ENCODE data around the gene AMIGO1.

The AMIGO1 gene

DNA sequence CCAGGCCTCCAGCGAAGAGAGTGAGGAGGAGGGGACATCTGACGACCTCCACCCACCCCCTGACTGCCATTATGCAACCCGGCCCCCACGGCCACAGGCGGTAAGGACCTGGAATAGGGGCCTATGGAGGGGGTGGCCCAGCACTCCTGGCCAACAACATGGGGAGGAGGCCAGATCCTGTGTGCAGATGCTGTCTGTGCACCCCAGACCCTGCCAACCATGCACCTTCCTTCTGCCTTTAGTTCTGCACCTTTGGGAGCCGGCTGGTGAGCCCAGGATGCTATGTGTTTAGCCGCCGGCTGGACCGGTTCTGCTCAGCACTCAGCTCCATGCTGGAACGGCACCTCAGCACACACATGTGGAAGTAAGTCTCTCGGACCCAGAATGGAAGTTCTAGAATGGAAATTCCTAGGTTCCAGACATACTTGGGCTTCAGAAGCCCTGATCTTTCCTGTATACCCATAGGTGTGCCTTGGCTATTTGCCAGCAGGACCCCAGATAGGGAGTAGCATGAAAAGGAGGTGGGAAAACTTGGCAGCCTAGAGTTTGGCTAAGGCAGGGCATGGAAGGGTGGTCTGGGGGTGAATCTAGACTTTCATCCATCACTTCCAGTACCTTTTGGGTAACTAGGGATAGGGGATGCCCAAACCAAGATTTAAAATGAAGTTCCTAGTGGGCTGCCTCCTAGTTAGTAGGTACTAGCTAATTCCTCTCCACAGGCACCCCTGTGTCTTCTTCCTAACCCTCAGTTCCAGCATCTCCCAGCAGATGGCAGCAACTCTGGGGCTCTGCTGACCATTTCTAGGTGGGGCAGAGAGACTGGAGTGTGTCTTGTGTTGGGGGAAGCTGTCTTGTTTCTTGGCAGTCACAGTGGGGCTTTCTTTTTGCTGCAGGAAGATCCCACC lies 19.2 kb downstream of the AMIGO1 start:
- DNase-seq (ENCODE audit: low read depth), result peak; percentile 85
- Histone ChIP-seq H3K9me3 (ENCODE audit: control insufficient read depth, low read length) (no peaks in the 10 kb centered on the region), H3K27me3 (replicated peaks; ENCODE audit: control insufficient read depth, insufficient read depth, low read length) (no peaks in the 10 kb centered on the region), H3K36me3 (ENCODE audit: control insufficient read depth, insufficient read depth, low read length, severe bottlenecking) (peaks cover 60% of the 10 kb centered on the region), H3K9ac (ENCODE audit: low read length) (no peak overlapping the region), H3K4me1 (ENCODE audit: control insufficient read depth, insufficient read depth, low read length) (peaks cover 20% of the 10 kb centered on the region), H3K4me3 (ENCODE audit: low read length) (no peak overlapping the region)

DNA sequence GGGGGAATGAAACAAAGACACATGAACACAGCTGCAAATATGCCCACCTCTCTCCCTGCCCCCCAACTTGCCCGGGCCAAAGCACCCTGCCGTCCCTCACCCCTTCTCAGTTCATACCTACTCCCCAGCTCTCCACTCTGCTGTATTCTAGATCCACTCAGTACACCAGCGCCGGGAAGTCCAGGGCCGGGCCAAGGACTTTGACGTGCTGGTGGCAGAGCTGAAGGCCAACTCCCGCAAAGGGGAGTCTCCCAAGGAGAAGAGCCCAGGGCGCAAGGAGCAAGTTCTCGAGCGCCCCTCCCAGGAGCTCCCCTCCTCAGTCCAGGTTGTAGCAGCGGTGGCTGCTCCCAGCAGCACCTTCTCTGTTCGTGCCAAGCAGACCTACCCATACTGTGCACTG lies 20.8 kb downstream of the AMIGO1 start:
- H3K36me3 ChIP-seq (ENCODE audit: control insufficient read depth, insufficient read depth, low read length, severe bottlenecking), result peaks cover 60% of the 10 kb centered on the region

DNA sequence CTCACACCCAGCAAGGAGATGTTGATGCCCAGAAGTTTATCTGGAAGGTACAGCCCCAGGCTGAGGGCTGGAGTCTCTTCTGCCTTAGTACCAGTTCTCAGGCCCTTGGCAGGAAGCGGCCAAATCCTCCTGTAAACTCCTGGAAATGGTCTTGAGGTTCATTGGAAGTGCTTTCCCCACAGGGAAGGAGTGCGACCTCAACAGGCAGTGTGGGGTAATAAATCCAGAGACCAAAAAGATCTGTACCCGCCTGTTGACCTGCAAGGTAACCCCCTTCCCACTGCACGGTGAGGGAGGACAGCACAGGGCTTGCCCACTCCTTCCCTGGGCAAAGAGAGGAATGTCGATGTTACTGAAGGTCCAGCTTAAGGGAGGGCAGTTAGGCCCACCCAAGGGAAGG lies 21.3 kb downstream of the AMIGO1 start:
- H3K9ac ChIP-seq (ENCODE audit: low read length), result no peak overlapping the region
- DNase-seq (ENCODE audit: low read depth), result no peak
- no peaks in the 10 kb centered on the region for H3K9me3 ChIP-seq (ENCODE audit: control insufficient read depth, low read length)
- no peaks in the 10 kb centered on the region for H3K27me3 ChIP-seq (replicated peaks; ENCODE audit: control insufficient read depth, insufficient read depth, low read length)
- no peak overlapping the region for H3K4me3 ChIP-seq (ENCODE audit: low read length)
- peaks cover 60% of the 10 kb centered on the region for H3K36me3 ChIP-seq (ENCODE audit: control insufficient read depth, insufficient read depth, low read length, severe bottlenecking)
- peaks cover 16% of the 10 kb centered on the region for H3K4me1 ChIP-seq (ENCODE audit: control insufficient read depth, insufficient read depth, low read length)

More for the DNA sequence above, 20.8 kb downstream of the AMIGO1 start:
- Histone ChIP-seq H3K9ac (ENCODE audit: low read length) (no peak overlapping the region), H3K4me3 (ENCODE audit: low read length) (no peak overlapping the region), H3K9me3 (ENCODE audit: control insufficient read depth, low read length) (no peaks in the 10 kb centered on the region), H3K27me3 (replicated peaks; ENCODE audit: control insufficient read depth, insufficient read depth, low read length) (no peaks in the 10 kb centered on the region), H3K4me1 (ENCODE audit: control insufficient read depth, insufficient read depth, low read length) (peaks cover 18% of the 10 kb centered on the region)
- no peak for DNase-seq (ENCODE audit: low read depth)

DNA sequence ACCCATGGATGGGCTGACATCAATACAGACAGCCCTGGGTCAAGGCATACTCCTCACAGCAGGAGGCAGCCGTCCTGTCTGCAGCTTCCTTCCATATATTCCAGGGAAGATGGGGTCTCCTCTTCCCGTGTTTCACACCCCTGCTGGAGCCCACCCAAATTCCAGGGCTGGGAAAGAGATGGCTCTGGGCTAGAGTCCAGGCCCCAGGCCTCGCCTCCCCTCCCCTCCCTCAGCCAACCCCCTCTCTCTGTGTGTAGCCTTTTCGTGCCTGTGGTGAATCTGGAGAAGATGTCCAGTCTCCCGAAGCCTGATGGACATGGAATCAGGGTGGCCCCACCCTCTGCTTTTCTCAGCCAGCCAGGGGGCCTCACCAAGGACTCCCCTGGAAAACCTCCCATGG lies 22.3 kb downstream of the AMIGO1 start:
- DNase-seq (ENCODE audit: low read depth), result no peak

DNA sequence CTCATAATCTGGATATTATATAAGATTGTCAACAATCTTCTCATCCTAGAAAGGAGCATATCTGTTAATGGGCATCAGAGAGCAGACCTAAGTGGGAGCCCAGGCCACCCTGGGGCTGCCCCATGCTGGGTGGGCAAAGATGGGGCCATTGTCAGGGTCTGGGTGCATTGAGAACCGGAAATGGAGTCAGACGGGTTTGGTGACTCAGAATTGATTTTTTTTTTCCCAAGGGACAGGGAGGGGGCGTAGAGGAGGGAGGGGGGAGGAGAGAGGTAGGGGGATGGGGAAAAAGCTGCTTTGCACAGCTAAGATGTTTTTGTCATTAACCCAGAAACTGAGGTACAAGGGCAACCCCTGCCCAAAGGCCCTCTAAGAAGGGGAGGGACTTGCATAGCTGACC lies 24.5 kb downstream of the AMIGO1 start:
- no peaks in the 10 kb centered on the region for H3K9me3 ChIP-seq (ENCODE audit: control insufficient read depth, low read length)
- H3K4me1 ChIP-seq (ENCODE audit: control insufficient read depth, insufficient read depth, low read length), result peaks cover 15% of the 10 kb centered on the region
- H3K27me3 ChIP-seq (replicated peaks; ENCODE audit: control insufficient read depth, insufficient read depth, low read length), result no peaks in the 10 kb centered on the region
- peak overlapping the region; percentile 82 for H3K4me3 ChIP-seq (ENCODE audit: low read length)
- no peak for DNase-seq (ENCODE audit: low read depth)
- peaks cover 55% of the 10 kb centered on the region for H3K36me3 ChIP-seq (ENCODE audit: control insufficient read depth, insufficient read depth, low read length, severe bottlenecking)
- peak overlapping the region; percentile 87 for H3K9ac ChIP-seq (ENCODE audit: low read length)

More for the DNA sequence above, 22.3 kb downstream of the AMIGO1 start:
- no peak overlapping the region for H3K4me3 ChIP-seq (ENCODE audit: low read length)
- H3K4me1 ChIP-seq (ENCODE audit: control insufficient read depth, insufficient read depth, low read length), result peaks cover 15% of the 10 kb centered on the region
- H3K36me3 ChIP-seq (ENCODE audit: control insufficient read depth, insufficient read depth, low read length, severe bottlenecking), result peaks cover 59% of the 10 kb centered on the region
- H3K9ac ChIP-seq (ENCODE audit: low read length), result no peak overlapping the region
- no peaks in the 10 kb centered on the region for H3K9me3 ChIP-seq (ENCODE audit: control insufficient read depth, low read length)
- H3K27me3 ChIP-seq (replicated peaks; ENCODE audit: control insufficient read depth, insufficient read depth, low read length), result no peaks in the 10 kb centered on the region

DNA sequence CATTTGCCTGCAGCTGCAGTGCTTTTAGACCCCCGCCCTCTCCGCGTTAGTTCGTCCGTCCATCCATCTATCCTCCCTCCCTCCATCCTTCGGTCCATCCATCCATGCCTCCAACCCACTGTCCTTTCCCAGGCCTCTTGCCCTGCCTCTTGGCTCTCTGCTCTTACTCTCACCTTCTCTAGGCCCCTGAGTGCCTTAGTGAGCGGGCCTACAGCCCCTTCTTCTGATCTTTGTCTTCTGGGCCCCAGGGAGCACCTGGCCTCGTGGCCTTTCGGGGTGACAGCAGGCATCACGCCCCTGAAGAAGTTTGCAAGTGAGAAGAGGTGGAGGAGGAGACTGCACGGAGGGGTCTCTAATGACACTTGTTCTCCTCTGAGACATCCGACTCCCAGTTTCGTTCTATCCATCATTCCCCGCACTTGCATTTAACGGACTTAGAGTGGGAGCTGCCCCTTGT lies 25.0 kb downstream of the AMIGO1 start:
- Histone ChIP-seq H3K36me3 (ENCODE audit: control insufficient read depth, insufficient read depth, low read length, severe bottlenecking) (peaks cover 55% of the 10 kb centered on the region), H3K4me3 (ENCODE audit: low read length) (peak overlapping the region; percentile 82), H3K9me3 (ENCODE audit: control insufficient read depth, low read length) (no peaks in the 10 kb centered on the region), H3K27me3 (replicated peaks; ENCODE audit: control insufficient read depth, insufficient read depth, low read length) (no peaks in the 10 kb centered on the region), H3K9ac (ENCODE audit: low read length) (peak overlapping the region; percentile 87), H3K4me1 (ENCODE audit: control insufficient read depth, insufficient read depth, low read length) (peaks cover 15% of the 10 kb centered on the region)
- DNase-seq (ENCODE audit: low read depth), result no peak

DNA sequence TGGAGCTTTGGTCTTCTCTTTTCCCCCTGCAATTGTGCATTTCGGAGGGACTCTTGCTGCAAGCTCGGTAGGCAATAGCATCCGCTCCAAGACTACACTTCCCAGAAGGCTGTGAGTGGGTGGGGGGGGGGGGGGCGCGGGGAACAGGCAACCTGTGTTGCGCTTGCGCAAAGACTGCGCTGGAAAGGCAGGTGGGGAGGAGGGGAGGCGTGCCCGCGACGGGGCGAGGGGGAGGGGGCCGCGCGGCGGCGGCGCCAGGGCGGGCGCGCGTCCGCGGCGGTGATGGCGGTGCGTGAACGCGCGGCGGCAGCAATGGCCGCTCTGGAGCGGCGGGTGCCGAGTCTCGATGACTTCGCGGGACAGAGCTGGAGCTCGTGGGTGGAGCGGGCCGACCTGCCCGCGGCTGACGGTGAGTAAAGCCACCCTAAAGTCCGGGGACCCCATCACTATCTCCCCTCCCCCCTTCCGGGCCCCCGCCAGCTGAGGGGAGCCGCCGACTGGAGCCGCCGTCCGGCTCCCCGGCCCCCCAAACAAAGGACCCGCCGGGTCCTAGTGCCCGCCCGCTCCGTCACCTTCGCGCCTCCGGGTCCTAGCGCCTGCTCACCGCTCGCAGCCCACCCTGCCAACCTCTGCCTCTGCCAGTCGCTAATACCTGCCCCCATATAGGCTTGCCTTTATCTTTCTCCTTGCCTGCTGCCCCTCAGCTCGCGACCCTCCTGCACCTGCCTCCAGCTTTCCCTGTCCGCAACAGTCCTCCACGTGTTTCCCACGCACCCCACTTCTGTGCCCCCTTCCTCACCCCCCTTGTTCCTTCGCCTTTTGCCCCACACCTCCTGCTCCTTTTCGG lies 25.6 kb downstream of the AMIGO1 start, which contains the start of gene ATXN7L2:
Gene ATXN7L2 (plus strand): TSS at position 234 of the 847 bp plus-strand sequence. CDS start 49 bp downstream, at position 283.
- peak; percentile 97 for DNase-seq (ENCODE audit: low read depth)

DNA sequence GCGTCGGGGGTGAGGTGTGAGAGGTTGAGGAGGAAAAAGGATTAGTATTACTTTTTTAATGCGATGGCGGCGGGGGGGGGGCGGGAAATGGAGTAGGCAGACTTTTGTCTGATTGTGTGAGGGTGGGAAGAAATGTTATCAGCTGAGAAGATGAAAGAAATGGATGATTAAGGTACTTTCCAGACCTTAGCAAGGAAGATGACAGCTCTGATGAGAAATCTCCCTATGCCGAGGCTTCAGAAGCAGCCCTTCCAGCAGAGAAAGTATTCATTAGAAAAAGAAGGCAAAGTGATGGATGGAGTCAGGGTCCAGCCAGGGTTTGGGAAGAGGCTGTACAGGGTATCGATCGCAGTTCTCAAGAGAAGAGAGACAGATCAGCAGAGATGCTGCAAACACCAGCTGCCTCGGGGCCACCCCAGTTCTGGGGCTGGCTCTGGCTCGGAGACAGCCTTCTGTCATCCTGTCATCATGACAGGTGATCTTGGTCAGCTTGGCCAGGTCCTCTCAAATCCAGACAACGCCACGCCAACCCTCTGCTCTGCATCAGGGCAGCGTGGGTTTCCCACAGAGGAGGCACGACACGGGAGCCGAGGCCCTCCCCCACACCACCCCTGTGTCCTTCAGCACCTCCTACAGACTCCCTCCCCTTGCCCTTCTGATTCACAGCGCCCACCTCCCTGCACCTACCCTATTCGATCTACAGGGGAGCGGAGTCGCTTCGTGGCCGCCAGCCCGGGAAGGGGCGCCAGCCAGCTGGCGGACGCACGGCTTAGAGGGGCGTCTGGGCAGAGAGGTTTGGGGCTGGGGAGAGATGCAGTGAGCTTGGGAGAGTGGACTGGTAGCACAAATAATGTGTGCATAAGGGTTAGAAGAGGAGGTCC lies 26.5 kb downstream of the AMIGO1 start:
- H3K9ac ChIP-seq (ENCODE audit: low read length), result peak overlapping the region; percentile 81
- H3K4me1 ChIP-seq (ENCODE audit: control insufficient read depth, insufficient read depth, low read length), result peaks cover 15% of the 10 kb centered on the region
- H3K36me3 ChIP-seq (ENCODE audit: control insufficient read depth, insufficient read depth, low read length, severe bottlenecking), result peaks cover 55% of the 10 kb centered on the region
- DNase-seq (ENCODE audit: low read depth), result no peak
- peak overlapping the region; percentile 85 for H3K4me3 ChIP-seq (ENCODE audit: low read length)
- H3K9me3 ChIP-seq (ENCODE audit: control insufficient read depth, low read length), result no peaks in the 10 kb centered on the region
- no peaks in the 10 kb centered on the region for H3K27me3 ChIP-seq (replicated peaks; ENCODE audit: control insufficient read depth, insufficient read depth, low read length)

More for the DNA sequence above, 25.6 kb downstream of the AMIGO1 start, which contains the start of gene ATXN7L2:
- H3K27me3 ChIP-seq (replicated peaks; ENCODE audit: control insufficient read depth, insufficient read depth, low read length), result no peaks in the 10 kb centered on the region
- H3K9me3 ChIP-seq (ENCODE audit: control insufficient read depth, low read length), result no peaks in the 10 kb centered on the region
- H3K4me1 ChIP-seq (ENCODE audit: control insufficient read depth, insufficient read depth, low read length), result peaks cover 15% of the 10 kb centered on the region
- H3K9ac ChIP-seq (ENCODE audit: low read length), result peak within 1 kb of the TSS; percentile 87
- peak within 1 kb of the TSS; percentile 85 for H3K4me3 ChIP-seq (ENCODE audit: low read length)
- H3K36me3 ChIP-seq (ENCODE audit: control insufficient read depth, insufficient read depth, low read length, severe bottlenecking), result peaks cover 55% of the 10 kb centered on the region

DNA sequence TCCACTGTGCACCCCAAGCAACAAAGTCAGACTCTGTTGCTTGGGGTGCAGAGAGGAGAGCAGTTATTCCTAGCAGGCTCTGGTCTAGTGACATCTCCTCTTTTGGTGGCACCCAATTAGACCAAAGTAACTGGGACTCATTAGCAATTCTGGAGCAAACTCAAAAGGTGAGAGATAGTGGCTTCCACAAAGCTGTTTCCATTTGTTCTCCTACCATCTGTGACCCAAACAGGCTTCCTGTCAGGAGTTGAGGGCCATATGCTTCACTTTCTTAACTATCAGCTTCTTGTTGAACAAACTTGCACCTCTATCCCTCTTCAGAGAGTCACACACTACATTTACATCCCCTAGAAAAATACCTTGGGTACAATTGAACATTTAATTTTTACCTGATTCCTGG lies 27.3 kb downstream of the AMIGO1 start:
- no peaks in the 10 kb centered on the region for H3K9me3 ChIP-seq (ENCODE audit: control insufficient read depth, low read length)
- no peak overlapping the region for H3K4me3 ChIP-seq (ENCODE audit: low read length)
- peaks cover 55% of the 10 kb centered on the region for H3K36me3 ChIP-seq (ENCODE audit: control insufficient read depth, insufficient read depth, low read length, severe bottlenecking)
- peaks cover 15% of the 10 kb centered on the region for H3K4me1 ChIP-seq (ENCODE audit: control insufficient read depth, insufficient read depth, low read length)
- no peak overlapping the region for H3K9ac ChIP-seq (ENCODE audit: low read length)
- no peak for DNase-seq (ENCODE audit: low read depth)
- H3K27me3 ChIP-seq (replicated peaks; ENCODE audit: control insufficient read depth, insufficient read depth, low read length), result no peaks in the 10 kb centered on the region

DNA sequence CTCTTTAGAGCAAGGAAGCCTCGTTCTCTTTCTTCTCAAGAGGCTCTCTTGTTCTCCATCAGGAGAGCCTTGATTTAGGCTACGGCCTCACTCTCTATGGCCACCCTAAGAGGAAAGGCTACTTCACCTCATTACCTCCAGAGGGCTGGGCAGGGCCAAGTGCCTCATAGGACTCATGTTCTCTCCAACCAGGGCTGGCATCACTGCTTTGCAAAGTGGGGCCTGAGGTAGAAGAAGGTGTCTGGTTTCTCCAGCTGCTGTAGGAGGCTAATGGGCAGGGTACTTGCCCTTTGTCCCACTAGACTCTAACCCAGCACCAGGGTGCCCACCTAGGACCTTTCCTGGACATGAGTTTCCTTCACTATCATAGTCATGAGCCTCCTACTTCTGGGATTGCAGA lies 27.9 kb downstream of the AMIGO1 start:
- Histone ChIP-seq H3K4me1 (ENCODE audit: control insufficient read depth, insufficient read depth, low read length) (peaks cover 18% of the 10 kb centered on the region), H3K27me3 (replicated peaks; ENCODE audit: control insufficient read depth, insufficient read depth, low read length) (no peaks in the 10 kb centered on the region), H3K4me3 (ENCODE audit: low read length) (no peak overlapping the region), H3K9me3 (ENCODE audit: control insufficient read depth, low read length) (no peaks in the 10 kb centered on the region), H3K36me3 (ENCODE audit: control insufficient read depth, insufficient read depth, low read length, severe bottlenecking) (peaks cover 58% of the 10 kb centered on the region), H3K9ac (ENCODE audit: low read length) (no peak overlapping the region)
- no peak for DNase-seq (ENCODE audit: low read depth)

Data from adipocyte (in vitro differentiated cells).